Measurements from ENCODE around the gene TROAP. TPM values are rescaled to one million over a fixed set of nuclear protein-coding genes. Genes with fewer than 3 reads are reported as not detected.

The TROAP gene
- total and polyA plus RNA-seq, 9 of the 15 experiments (the other 6 are each of a cell fraction or from before 2014, with no cell fraction given) = 46.4 to 171 (median 59.8) TPM

- TF ChIP-seq PHF21A (IDR thresholded peaks at IDR 0.05; ENCODE audit: borderline replicate concordance, low read depth) (0 out of 2 replicates have a peak, but pooled peaks have one; percentile 2), EGR1 (conservative IDR thresholded peaks at IDR 0.05) (peak; percentile 65; the same call in 1 of the 2 replicates), BRF2 (IDR thresholded peaks at IDR 0.05; ENCODE audit: borderline replicate concordance, insufficient read depth, insufficient read length) (no peak), SMARCA4 (IDR thresholded peaks at IDR 0.05) (peak; percentile 16; the same call in 1 of the 2 replicates), TRIM25 (IDR thresholded peaks at IDR 0.05; ENCODE audit: borderline replicate concordance) (no peak), AFF4 (CRISPR knock-in tag; IDR thresholded peaks at IDR 0.05) (peak; percentile 55; the same call in 1 of the 2 replicates), ZNF174 (CRISPR knock-in tag; IDR thresholded peaks at IDR 0.05) (no peak), FOXO4 (CRISPR knock-in tag; IDR thresholded peaks at IDR 0.05) (no peak), E2F5 (CRISPR knock-in tag; IDR thresholded peaks at IDR 0.05) (0 out of 2 replicates have a peak, but pooled peaks have one; percentile 4), CHD2 (IDR thresholded peaks at IDR 0.05; ENCODE audit: low read depth, low read length) (0 out of 2 replicates have a peak, but pooled peaks have one; percentile 57), SFPQ (IDR thresholded peaks at IDR 0.05; ENCODE audit: low read depth, low read length) (no peak), HINFP (tag; conservative IDR thresholded peaks at IDR 0.05; ENCODE audit: low read depth) (0 out of 2 replicates have a peak, but pooled peaks have one; percentile 9)
Observed at GRCh38 chr12:49367381-49368239, 44.6 kb downstream of the TROAP start, which contains the start of gene SPATS2 (continued).

Data from K562 (cell line).